ENCODE results near the gene AMY2B. TPM values are rescaled to one million over a fixed set of nuclear protein-coding genes. Genes with fewer than 3 reads are reported as not detected.

AMY2B gene
- total and polyA plus RNA-seq, 7 donors, result under 0.01 to 56.4 (median 50.1) TPM

DNA sequence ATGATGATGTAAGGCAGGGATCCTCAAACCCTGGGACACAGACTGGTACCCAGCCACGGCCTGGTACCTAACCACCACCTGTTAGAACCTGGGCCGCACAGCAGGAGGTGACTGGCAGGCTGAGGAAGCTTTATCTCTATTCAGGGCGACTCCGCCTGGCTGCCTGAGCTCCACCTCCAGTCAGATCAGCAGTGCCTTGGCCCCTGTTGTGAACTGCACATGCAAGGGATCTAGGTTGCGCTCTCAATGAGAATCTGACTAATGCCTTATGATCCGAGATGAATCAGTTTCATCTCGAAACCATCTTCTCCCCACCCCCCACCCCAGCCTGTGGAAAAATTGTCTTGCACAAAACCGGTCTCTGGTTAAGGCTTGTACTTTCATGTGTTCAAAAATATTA, 41.6 kb upstream of the AMY2B start:
- no peak overlapping the region for H3K4me3 ChIP-seq

DNA sequence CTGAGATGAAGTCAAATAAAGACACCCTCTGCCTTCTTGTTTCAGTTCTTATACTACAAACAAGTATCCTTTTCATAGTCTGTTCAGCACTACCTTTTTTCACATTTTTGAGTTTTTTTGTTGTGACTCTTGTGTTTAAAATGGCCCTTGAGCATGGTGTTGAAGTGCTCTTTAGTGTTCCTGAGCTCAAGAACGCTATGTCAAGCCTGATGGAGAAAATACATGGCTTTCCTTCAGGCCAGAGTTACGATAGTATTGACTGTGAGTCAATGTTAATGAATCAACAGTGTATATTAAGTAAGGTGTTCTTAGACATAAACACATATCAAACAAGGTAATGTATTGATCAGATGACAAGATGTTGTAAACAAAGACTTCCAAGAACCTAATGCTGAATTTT, 33.2 kb upstream of the AMY2B start:
- Histone ChIP-seq H3K27ac (no peak overlapping the region), H3K36me3 (peaks cover 8 to 95% (median 39%) of the 10 kb centered on the region in 4 donors), H3K4me3 (no peak overlapping the region), H3K9me3 (no peaks in the 10 kb centered on the region), H3K4me1 (peaks cover 0 to 2% (median 0%) of the 10 kb centered on the region in 4 donors), H3K27me3 (no peaks in the 10 kb centered on the region)
- DNase-seq, result no peak
- WGBS, 2 donors, result 96% methylated on average over 2 of the region's 2 CpGs
- intact Hi-C loops (cut with DNase I), result no loop called here
- TF ChIP-seq POLR2A (IDR thresholded peaks at IDR 0.05) (no peak), POLR2AphosphoS5 (IDR thresholded peaks at IDR 0.05) (no peak)

More for the DNA sequence above, 41.6 kb upstream of the AMY2B start:
- H3K4me1 ChIP-seq, result peaks cover 0 to 47% (median 32%) of the 10 kb centered on the region in 4 donors
- H3K27ac ChIP-seq, result no peak overlapping the region
- TF ChIP-seq, protein P1, sequence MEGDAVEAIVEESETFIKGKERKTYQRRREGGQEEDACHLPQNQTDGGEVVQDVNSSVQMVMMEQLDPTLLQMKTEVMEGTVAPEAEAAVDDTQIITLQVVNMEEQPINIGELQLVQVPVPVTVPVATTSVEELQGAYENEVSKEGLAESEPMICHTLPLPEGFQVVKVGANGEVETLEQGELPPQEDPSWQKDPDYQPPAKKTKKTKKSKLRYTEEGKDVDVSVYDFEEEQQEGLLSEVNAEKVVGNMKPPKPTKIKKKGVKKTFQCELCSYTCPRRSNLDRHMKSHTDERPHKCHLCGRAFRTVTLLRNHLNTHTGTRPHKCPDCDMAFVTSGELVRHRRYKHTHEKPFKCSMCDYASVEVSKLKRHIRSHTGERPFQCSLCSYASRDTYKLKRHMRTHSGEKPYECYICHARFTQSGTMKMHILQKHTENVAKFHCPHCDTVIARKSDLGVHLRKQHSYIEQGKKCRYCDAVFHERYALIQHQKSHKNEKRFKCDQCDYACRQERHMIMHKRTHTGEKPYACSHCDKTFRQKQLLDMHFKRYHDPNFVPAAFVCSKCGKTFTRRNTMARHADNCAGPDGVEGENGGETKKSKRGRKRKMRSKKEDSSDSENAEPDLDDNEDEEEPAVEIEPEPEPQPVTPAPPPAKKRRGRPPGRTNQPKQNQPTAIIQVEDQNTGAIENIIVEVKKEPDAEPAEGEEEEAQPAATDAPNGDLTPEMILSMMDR (IDR thresholded peaks at IDR 0.05), result no peak
- TF ChIP-seq POLR2A (IDR thresholded peaks at IDR 0.05), result no peak
- TF ChIP-seq EP300 (IDR thresholded peaks at IDR 0.05), result no peak
- no peak for TF ChIP-seq POLR2AphosphoS5 (IDR thresholded peaks at IDR 0.05)
- DNase-seq, result no peak
- WGBS, 2 donors, result 83 to 93% methylated on average over 8 of the region's 8 CpGs
- no peaks in the 10 kb centered on the region for H3K9me3 ChIP-seq
- no peaks in the 10 kb centered on the region for H3K27me3 ChIP-seq
- intact Hi-C loops (cut with DNase I), result no loop called here
- H3K36me3 ChIP-seq, result peaks cover 0 to 36% (median 0%) of the 10 kb centered on the region in 4 donors

DNA sequence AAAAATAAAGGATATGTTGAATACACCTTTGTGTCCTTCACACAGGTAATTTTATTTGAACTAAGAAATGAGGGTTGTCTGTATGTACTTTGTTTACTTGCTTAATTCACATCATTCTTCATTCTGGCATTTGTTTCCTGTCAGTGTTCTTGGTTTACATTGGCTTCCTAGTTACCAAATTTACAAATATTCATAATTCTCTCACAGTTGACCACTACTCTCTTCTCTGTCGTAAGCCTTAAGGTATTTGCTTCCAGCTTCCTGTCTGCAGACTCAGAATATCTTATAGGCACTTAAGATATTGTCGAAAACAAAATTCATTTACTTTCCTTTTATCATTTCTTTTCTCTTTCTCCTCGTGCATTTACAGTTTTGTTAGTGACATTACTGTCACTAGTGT, 30.0 kb upstream of the AMY2B start:
- intact Hi-C loops (cut with DNase I), result no loop called here
- 88 to 91% methylated on average over 3 of the region's 3 CpGs for WGBS, 2 donors
- H3K36me3 ChIP-seq, result peaks cover 11 to 98% (median 46%) of the 10 kb centered on the region in 4 donors

DNA sequence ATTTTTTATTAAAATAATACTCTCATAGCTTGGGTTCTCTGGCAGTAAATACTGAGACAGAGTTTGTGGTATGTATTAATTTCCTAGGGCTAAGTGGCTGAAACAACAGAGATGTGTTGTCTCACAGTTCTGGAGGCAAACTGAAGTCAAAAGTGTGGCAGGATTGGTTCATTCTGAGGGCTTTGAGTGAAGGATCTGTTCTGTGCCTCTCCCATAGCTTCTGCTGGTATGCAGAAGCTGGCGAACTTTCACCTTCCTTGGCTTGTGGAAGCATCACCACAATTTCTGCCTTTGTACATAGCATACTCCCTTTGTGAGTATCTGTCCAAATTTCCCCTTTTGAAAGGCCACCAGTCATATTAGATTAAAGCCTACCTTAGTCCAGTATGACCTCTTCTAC, 24.9 kb upstream of the AMY2B start:
- peaks cover 12 to 98% (median 43%) of the 10 kb centered on the region in 4 donors for H3K36me3 ChIP-seq
- H3K27ac ChIP-seq, result no peak overlapping the region
- no peak for DNase-seq
- 94 to 96% methylated on average over 1 of the region's 1 CpG for WGBS, 2 donors
- intact Hi-C loops (cut with DNase I), result no loop called here
- no peaks in the 10 kb centered on the region for H3K9me3 ChIP-seq
- TF ChIP-seq, protein P1 (IDR thresholded peaks at IDR 0.05), result no peak
- TF ChIP-seq POLR2AphosphoS5 (IDR thresholded peaks at IDR 0.05) (no peak), POLR2A (IDR thresholded peaks at IDR 0.05) (no peak), EP300 (IDR thresholded peaks at IDR 0.05) (no peak)
- no peaks in the 10 kb centered on the region for H3K4me1 ChIP-seq
- no peak overlapping the region for H3K4me3 ChIP-seq
- H3K27me3 ChIP-seq, result no peaks in the 10 kb centered on the region

More for the DNA sequence above, 30.0 kb upstream of the AMY2B start:
- no peak overlapping the region for H3K27ac ChIP-seq
- no peaks in the 10 kb centered on the region for H3K4me1 ChIP-seq
- no peaks in the 10 kb centered on the region for H3K9me3 ChIP-seq
- H3K27me3 ChIP-seq, result no peaks in the 10 kb centered on the region
- DNase-seq, result no peak
- H3K4me3 ChIP-seq, result no peak overlapping the region
- TF ChIP-seq POLR2A (IDR thresholded peaks at IDR 0.05) (no peak), POLR2AphosphoS5 (IDR thresholded peaks at IDR 0.05) (no peak), EP300 (IDR thresholded peaks at IDR 0.05) (no peak)
- TF ChIP-seq, protein P1 (IDR thresholded peaks at IDR 0.05), result no peak

DNA sequence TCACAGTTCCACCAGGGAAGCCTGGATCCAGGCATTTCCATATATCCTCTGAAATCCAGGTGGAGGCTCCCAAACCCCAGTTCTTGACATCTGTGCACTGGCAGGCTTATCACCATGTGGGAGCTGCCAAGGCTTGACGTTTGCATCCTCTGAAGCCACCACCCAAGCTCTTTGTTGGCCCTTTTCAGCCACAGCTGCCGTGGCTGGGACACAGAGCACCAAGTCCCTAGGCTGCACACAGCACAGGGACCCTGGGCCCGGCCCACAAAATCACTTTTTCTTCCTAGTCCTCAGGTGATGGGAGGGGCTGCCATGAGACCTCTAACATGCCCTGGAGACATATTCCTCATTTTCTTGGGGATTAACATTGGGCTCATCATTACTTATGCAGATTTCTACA, 23.5 kb upstream of the AMY2B start:
- no peaks in the 10 kb centered on the region for H3K27me3 ChIP-seq
- TF ChIP-seq POLR2A (IDR thresholded peaks at IDR 0.05) (no peak), EP300 (IDR thresholded peaks at IDR 0.05) (no peak), POLR2AphosphoS5 (IDR thresholded peaks at IDR 0.05) (no peak)
- TF ChIP-seq, protein P1 (IDR thresholded peaks at IDR 0.05), result no peak
- peaks cover 19 to 98% (median 43%) of the 10 kb centered on the region in 4 donors for H3K36me3 ChIP-seq
- no peaks in the 10 kb centered on the region for H3K9me3 ChIP-seq
- no peak for DNase-seq
- no peak overlapping the region for H3K4me3 ChIP-seq
- WGBS, 2 donors, result 96 to 97% methylated on average over 3 of the region's 3 CpGs
- no peak overlapping the region for H3K27ac ChIP-seq
- intact Hi-C loops (cut with DNase I), result no loop called here
- no peaks in the 10 kb centered on the region for H3K4me1 ChIP-seq
